OCI-LY3 (cell line): ENCODE data around the gene CPTP.

Experiments
- CTCF ChIP-seq: fragments of 200-600, 300-600 bp; sonication (generic); IDR thresholded peaks from 2 replicates; pipeline ENCODE4 v1.5.1; 2014; ENCODE audit warnings: antibody characterized with exemption, low read length, low read depth
- EZH2phosphoT487 ChIP-seq: fragments of 200-600 bp; shearing (Covaris generic); IDR thresholded peaks from 2 replicates; pipeline ENCODE4 v1.6.1; 2018; ENCODE audit warnings: antibody characterized with exemption, mixed run types, low read depth

GRCh38 chr1:1275836-1276235, 48.8 kb upstream of the CPTP start:
- TF ChIP-seq EZH2phosphoT487 (no peak), CTCF (no peak)
